Endothelial cell of umbilical vein (primary cell): ENCODE data around the gene CCSER2. TPM values are rescaled to one million over a fixed set of nuclear protein-coding genes. Genes with fewer than 3 reads are reported as not detected.

ENCODE experiments used
- BruUV-seq: library from RNA; stranded (reverse); fragments of 400-500 nt; replicated peaks from 2 replicates; lab custom pipeline; 2021; lab: Mats Ljungman, UMichigan
- CTCF ChIA-PET: fragments of 300-600, 350-600 bp; sonication (Branson Sonifier 250); formaldehyde crosslinking; loops from one replicate; lab custom pipeline; 2021; ENCODE audit warnings: antibody characterized with exemption, inconsistent platforms; lab: Charles Lee
- POLR2A ChIA-PET: fragments of 300-600, 350-600 bp; sonication (Branson Sonifier 250); formaldehyde crosslinking; loops from one replicate; lab custom pipeline; 2021; ENCODE audit warnings: antibody characterized with exemption, inconsistent platforms; lab: Charles Lee
- DNase-seq: peaks from one replicate; pipeline ENCODE4 v3.0.0-alpha.2; 2011; ENCODE audit warnings: low read depth, low spot score
- FAIRE-seq: peaks from 2 replicates; lab custom pipeline; 2011; peaks lifted over from hg19 to GRCh38; lab: Jason Lieb, UNC
- H2AFZ ChIP-seq: 2 replicates; pipeline ENCODE4 v1.6.0; 2012; ENCODE audit warnings: low read depth, low read length, control low read depth, inconsistent platforms
- H3K27ac ChIP-seq: 2 replicates; pipeline ENCODE4 v1.5.1; 2011; ENCODE audit warnings: low read depth, mild to moderate bottlenecking, control low read depth, low read length, moderate library complexity; ENCODE audit not compliant: insufficient read depth
- H3K27me3 ChIP-seq, 2 experiments: 2 replicates each; pipeline versions ENCODE4 v1.6.0 to v1.6.1; 2011; ENCODE audit warnings: low read length in 2 of 2, mixed read lengths in 1 of 2; ENCODE audit not compliant: control insufficient read depth in 2 of 2, insufficient read depth in 2 of 2
- H3K36me3 ChIP-seq, 2 experiments: 2 replicates in 1 of 2; 3 replicates in 1 of 2; pipeline ENCODE4 v1.5.1; 2011; ENCODE audit warnings: low read length in 2 of 2, mild to moderate bottlenecking in 1 of 2, moderate library complexity in 1 of 2; ENCODE audit not compliant: control insufficient read depth in 2 of 2, insufficient read depth in 2 of 2; ENCODE audit errors: extremely low read depth in 1 of 2
- H3K4me1 ChIP-seq: 3 replicates; pipeline ENCODE4 v1.5.1; 2011; ENCODE audit warnings: mild to moderate bottlenecking, low read length; ENCODE audit not compliant: control insufficient read depth, insufficient read depth; ENCODE audit errors: extremely low read depth
- H3K4me2 ChIP-seq: 2 replicates; pipeline ENCODE4 v1.6.1; 2011; ENCODE audit warnings: low read length, control low read depth, mixed read lengths; ENCODE audit not compliant: insufficient read depth
- H3K4me3 ChIP-seq, 3 experiments: fragments of 200-600 bp in 1 of 3; sonication (generic), shearing (Covaris generic) in 1 of 3; replicated peaks in 1 of 3; 2 replicates each; pipeline ENCODE4 v1.5.1; 2011 to 2016; ENCODE audit warnings: control low read depth in 3 of 3, low read length in 3 of 3, mild to moderate bottlenecking in 2 of 3, inconsistent platforms in 1 of 3, low read depth in 1 of 3, moderate library complexity in 1 of 3; ENCODE audit not compliant: insufficient read depth in 1 of 3
- H3K79me2 ChIP-seq: 2 replicates; pipeline ENCODE4 v1.6.0; 2012; ENCODE audit warnings: low read length, inconsistent platforms; ENCODE audit not compliant: control insufficient read depth, insufficient read depth
- H3K9ac ChIP-seq: replicated peaks from 2 replicates; pipeline ENCODE3; 2011; ENCODE audit warnings: low read length, control low read depth; ENCODE audit not compliant: insufficient read depth; ENCODE audit errors: extremely low read depth
- H3K9me1 ChIP-seq: replicated peaks from 3 replicates; pipeline ENCODE4 v1.6.0; 2011; ENCODE audit warnings: mild to moderate bottlenecking, low read length; ENCODE audit not compliant: control insufficient read depth, insufficient read depth; ENCODE audit errors: extremely low read depth
- H3K9me3 ChIP-seq: replicated peaks from 2 replicates; pipeline ENCODE4 v1.5.1; 2012; ENCODE audit warnings: low read length, inconsistent platforms; ENCODE audit not compliant: control insufficient read depth, insufficient read depth
- H4K20me1 ChIP-seq: replicated peaks from 2 replicates; pipeline ENCODE3; 2011; ENCODE audit warnings: mild to moderate bottlenecking, low read length; ENCODE audit not compliant: control insufficient read depth, insufficient read depth; ENCODE audit errors: extremely low read depth
- EZH2 ChIP-seq: IDR thresholded peaks from 2 replicates; pipeline ENCODE4 v1.6.1; 2012; ENCODE audit warnings: borderline replicate concordance, low read depth, mild to moderate bottlenecking, moderate library complexity, low read length, inconsistent platforms; ENCODE audit not compliant: severe bottlenecking
- FOS ChIP-seq: IDR thresholded peaks from 2 replicates; pipeline ENCODE4 v1.6.1; 2011; ENCODE audit warnings: mild to moderate bottlenecking, low read length, moderate library complexity, borderline replicate concordance; ENCODE audit not compliant: insufficient read depth
- GATA2 ChIP-seq: IDR thresholded peaks from 2 replicates; pipeline ENCODE4 v1.7.0; 2011; ENCODE audit warnings: low read depth, mild to moderate bottlenecking, moderate library complexity, mixed read lengths, low read length; ENCODE audit not compliant: insufficient read length, insufficient read depth
- MYC ChIP-seq: IDR thresholded peaks from one replicate; pipeline ENCODE4 v1.6.1; 2011; ENCODE audit warnings: mild to moderate bottlenecking, low read depth, low read length
- POLR2A ChIP-seq: IDR thresholded peaks from 2 replicates; pipeline ENCODE4 v1.6.1; 2012; ENCODE audit warnings: low read depth, mild to moderate bottlenecking, control low read depth, low read length
- POLR2AphosphoS5 ChIP-seq: IDR thresholded peaks from 2 replicates; pipeline ENCODE4 v1.6.1; 2012; ENCODE audit warnings: low read depth, mild to moderate bottlenecking, control low read depth, low read length, moderate library complexity; ENCODE audit not compliant: insufficient read depth
- dilution Hi-C: fragments of 300-500 bp; cut with MboI; formaldehyde crosslinking; loops from one replicate; pipeline ENCODE4 v1.15.0; 2019; ENCODE audit warnings: low sequenced_read_pairs; ENCODE audit not compliant: extremely low pct_ligation_motif_present
- intact Hi-C: fragments of 100-400 bp; cut with micrococcal nuclease; formaldehyde crosslinking; loops from one replicate; pipeline ENCODE4 v1.10.0; 2022
- polyA plus RNA-seq, 4 experiments: library from polyadenylated mRNA; depleted of rRNA in 3 of 4; stranded (reverse) in 3 of 4; unstranded in 1 of 4; fragments of >200 nt; gene quantifications; 2 replicates each; pipeline versions ENCODE4 v1.2.1 to v1.2.3, GENCODE V29; 2011 to 2012; ENCODE audit warnings: missing spikeins in 1 of 4
- total RNA-seq: library from RNA; stranded (reverse); gene quantifications from 2 replicates; pipeline ENCODE4 v1.2.3, GENCODE V29; 2021
- TF ChIP-seq, protein P1 (sequence below), 2 donors: IDR thresholded peaks; 1 replicate in 1 of 2; 2 replicates in 1 of 2; pipeline ENCODE4 v1.5.1; 2011; ENCODE audit warnings: low read length in 2 of 2, mild to moderate bottlenecking in 2 of 2, moderate library complexity in 2 of 2, control low read depth in 1 of 2, inconsistent platforms in 1 of 2, low read depth in 1 of 2; ENCODE audit not compliant: insufficient read depth in 1 of 2; ENCODE audit errors: extremely low read depth in 1 of 2

The CCSER2 gene
- total and polyA plus RNA-seq, 2 donors (not counting 3 experiments of a cell fraction or from before 2014, with no cell fraction given): 14.5 to 49.3 TPM

DNA sequence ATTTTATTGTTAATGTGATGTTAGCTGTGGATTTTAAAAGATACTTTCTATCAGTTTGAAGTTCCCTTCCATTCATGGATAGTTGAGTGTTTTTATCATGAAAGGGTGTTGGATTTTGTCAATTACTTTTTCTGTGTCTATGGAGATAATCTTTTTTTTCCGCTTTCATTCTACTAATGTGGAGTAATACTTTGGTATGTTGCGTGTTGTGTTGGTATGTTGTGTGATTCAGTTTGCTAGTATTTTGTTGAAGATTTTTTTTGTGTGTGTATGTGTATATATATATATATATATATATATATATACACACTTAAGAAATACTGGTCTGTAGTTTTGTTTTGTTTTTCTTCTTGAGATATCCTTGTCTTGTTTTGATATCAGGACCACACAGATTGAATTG is 100.3 kb downstream of the CCSER2 start:
- ChIA-PET POLR2A (no interaction called here), CTCF (interaction anchor here (0.7 to 4.7 kb wide), 2 partner anchors 25 to 108 kb away, joined by 3 to 190 read pairs; no protein-coding TSS in a partner anchor)
- H3K4me2 ChIP-seq: no peak overlapping the region
- no TSS peak for BruUV-seq
- H4K20me1 ChIP-seq: peaks cover 3% of the 10 kb centered on the region
- DNase-seq (no peak), FAIRE-seq (no peak)
- H3K27me3 ChIP-seq: no peaks in the 10 kb centered on the region
- dilution Hi-C loops: no loop called here
- intact Hi-C loops: no loop called here
- H3K4me3 ChIP-seq: no peak overlapping the region
- no peak overlapping the region for H3K27ac ChIP-seq
- no peak overlapping the region for H3K9ac ChIP-seq
- H2AFZ ChIP-seq: no peak overlapping the region
- H3K9me1 ChIP-seq: no peaks in the 10 kb centered on the region
- H3K36me3 ChIP-seq: no peaks in the 10 kb centered on the region
- H3K9me3 ChIP-seq: no peaks in the 10 kb centered on the region
- H3K4me1 ChIP-seq: peaks cover 15% of the 10 kb centered on the region
- TF ChIP-seq MYC (no peak), FOS (no peak), POLR2A (no peak), GATA2 (no peak), EZH2 (no peak), POLR2AphosphoS5 (no peak)
- TF ChIP-seq, protein P1, sequence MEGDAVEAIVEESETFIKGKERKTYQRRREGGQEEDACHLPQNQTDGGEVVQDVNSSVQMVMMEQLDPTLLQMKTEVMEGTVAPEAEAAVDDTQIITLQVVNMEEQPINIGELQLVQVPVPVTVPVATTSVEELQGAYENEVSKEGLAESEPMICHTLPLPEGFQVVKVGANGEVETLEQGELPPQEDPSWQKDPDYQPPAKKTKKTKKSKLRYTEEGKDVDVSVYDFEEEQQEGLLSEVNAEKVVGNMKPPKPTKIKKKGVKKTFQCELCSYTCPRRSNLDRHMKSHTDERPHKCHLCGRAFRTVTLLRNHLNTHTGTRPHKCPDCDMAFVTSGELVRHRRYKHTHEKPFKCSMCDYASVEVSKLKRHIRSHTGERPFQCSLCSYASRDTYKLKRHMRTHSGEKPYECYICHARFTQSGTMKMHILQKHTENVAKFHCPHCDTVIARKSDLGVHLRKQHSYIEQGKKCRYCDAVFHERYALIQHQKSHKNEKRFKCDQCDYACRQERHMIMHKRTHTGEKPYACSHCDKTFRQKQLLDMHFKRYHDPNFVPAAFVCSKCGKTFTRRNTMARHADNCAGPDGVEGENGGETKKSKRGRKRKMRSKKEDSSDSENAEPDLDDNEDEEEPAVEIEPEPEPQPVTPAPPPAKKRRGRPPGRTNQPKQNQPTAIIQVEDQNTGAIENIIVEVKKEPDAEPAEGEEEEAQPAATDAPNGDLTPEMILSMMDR (IDR thresholded peaks at IDR 0.05; ENCODE audit: extremely low read depth in 1 of 2, insufficient read depth in 1 of 2, low read depth in 1 of 2, low read length in 2 of 2): no peak
- H3K79me2 ChIP-seq: peaks cover 23% of the 10 kb centered on the region
